Left colon (tissue), 2 donors: Measurements from ENCODE around the gene KIAA1755. TPM values are rescaled to one million over a fixed set of nuclear protein-coding genes. Genes with fewer than 3 reads are reported as not detected.
"Not testable (repeated sequence)": the region's sequence is repeated elsewhere in the genome, so short reads cannot be mapped to it uniquely, and the experiment has no call there.

Experiments
- ATAC-seq: fragments of 200-7000 bp; cut with Tn5 transposase; one replicate; pipeline ENCODE4 v1.9.1; 2020; ENCODE audit warnings: mild to moderate bottlenecking, moderate library complexity
- DNase-seq, 2 donors: peaks; one replicate each; pipeline ENCODE4 v3.0.0-alpha.2; 2020
- intact Hi-C, 2 donors: fragments of 100-400 bp; cut with DNase I in 1 of 2; cut with micrococcal nuclease in 1 of 2; formaldehyde crosslinking; loops; one replicate each; pipeline versions ENCODE4 v1.11.2 to v1.14.0; 2022; cut with DNase I, micrococcal nuclease
- total RNA-seq, 2 donors: library from RNA; stranded (reverse); fragmentation: NEBNext Ultra II Directional; extraction: Animal tissue kit (Norgen Biotek cat#: 25700); gene quantifications; one replicate each; pipeline ENCODE4 v1.2.1, GENCODE V29; 2021
- donor health status: DM: no; HTN: no; CAD: no.
- donor health status: DM: yes; HTN: yes; CAD: no.

KIAA1755 gene
- total RNA-seq, 2 donors from 2014 or later = 0.34 to 2.5 TPM

- no peak for DNase-seq
- intact Hi-C loops = no loop called here
- no peak for ATAC-seq
Measured at GRCh38 chr20:38270869-38271605, 10.5 kb upstream of the KIAA1755 start.

DNA sequence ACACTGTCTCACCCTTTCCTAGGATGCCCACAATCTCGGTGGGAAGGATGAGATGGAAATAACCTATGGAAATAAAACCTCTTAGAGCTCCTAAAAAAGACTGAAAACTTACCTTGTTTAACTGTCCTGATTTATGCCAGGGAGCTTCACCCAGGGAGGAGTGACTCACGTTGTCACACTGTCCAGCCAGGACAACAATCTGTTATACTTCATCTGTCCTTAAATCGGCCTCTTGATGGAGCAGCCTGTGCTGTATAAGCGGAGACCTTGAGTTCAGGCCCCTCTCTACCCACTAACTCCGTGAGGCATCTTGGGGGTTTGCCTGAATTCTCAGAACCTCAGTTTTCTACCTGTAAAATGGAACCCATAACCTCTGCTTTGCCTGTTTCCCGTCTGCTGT, 9.2 kb upstream of the KIAA1755 start:
- DNase-seq = no peak
- intact Hi-C loops = no loop called here
- no peak for ATAC-seq

DNA sequence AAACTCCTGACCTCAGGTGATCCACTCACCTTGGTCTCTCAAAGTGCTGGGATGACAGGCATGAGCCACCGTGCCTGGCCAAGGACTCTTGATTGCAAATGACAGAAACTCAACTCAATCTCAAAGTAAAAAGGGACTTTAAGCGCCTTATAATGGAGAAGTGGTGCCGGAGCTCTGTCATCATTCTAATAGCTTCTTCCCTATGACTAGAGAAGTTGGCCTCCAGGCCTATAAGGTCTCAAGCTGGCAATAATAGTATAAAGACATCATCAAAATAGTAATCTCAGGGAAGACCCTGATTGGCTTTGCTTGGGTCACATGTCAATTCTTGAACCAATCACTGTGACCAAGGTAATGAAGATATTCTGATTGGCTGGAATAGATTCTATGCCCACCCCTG, 8.5 kb upstream of the KIAA1755 start:
- DNase-seq (no peak), ATAC-seq (no peak)
- intact Hi-C loops = no loop called here

DNA sequence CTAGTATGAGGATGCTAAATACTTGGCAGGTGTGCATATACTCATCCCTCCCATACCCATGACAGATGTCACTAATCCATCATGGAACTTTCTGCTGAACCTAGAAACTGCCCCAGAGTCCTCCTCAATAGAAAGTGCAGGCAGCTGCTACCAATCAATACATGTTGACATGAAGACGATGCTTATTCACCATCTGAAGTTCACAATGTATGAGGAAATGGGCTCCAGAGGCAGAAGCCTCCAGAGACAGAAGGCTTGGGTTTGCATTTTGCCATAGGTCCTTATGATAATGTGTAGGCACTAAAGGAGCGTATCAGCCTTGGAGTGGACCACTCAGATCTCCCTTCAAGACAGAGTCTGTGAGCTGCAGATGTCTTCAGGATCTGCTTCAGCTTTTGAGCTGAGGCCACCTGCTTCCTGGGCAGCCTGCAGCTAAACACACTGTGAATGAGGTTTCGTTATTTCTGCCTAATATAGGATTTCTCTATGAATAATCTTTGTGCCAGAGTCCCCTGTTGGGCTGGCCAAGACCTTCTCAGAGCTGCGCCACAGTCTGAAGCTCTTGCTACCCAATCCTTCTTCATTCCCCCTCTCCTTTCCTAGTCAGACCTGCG, 7.5 kb upstream of the KIAA1755 start:
- no peak for DNase-seq
- no peak for ATAC-seq
- intact Hi-C loops = no loop called here

GRCh38 chr20:38267296-38267695, 6.8 kb upstream of the KIAA1755 start:
- ATAC-seq (no peak), DNase-seq (no peak)
- intact Hi-C loops = no loop called here

DNA sequence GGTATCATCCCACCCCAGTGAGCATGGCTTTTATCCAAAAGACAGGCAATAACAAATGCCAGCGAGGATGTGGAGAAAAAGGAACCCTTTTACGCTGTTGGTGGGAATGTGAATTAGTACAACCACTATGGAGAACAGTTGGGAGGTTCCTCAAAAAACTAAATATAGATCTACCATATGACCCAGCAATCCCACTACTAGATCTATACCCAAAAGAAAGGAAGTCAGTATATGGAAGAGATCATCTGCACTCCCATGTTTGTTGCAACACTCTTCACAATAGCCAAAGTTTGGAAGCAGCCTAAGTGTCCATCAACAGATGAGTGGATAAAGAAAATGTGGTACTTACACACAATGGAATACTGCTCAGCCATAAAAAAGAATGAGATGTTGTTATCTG, 5.9 kb upstream of the KIAA1755 start:
- DNase-seq (no peak), ATAC-seq (no peak)
- intact Hi-C loops = no loop called here

- intact Hi-C loops = no loop called here
- ATAC-seq (no peak), DNase-seq (no peak)
Measured at GRCh38 chr20:38262931-38263330, 2.4 kb upstream of the KIAA1755 start.

DNA sequence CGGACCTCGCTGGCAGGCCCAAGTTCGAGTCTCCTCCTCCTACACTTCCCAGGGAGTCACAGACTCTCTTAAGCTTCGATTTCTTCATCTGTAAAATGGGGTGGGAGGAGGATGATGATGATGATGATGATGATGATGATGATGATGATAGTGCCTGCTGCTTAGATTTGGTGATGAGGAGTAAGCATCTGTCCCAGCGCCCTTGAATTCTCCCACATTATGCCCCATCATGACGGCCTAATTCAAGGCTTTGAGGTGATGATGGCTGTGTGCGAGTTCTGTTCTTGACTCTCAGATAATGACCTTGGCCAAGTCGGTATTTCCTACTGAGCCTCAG, 487 bp upstream of the KIAA1755 start:
- ATAC-seq (no peak), DNase-seq (no peak)
- intact Hi-C loops = no loop called here

DNA sequence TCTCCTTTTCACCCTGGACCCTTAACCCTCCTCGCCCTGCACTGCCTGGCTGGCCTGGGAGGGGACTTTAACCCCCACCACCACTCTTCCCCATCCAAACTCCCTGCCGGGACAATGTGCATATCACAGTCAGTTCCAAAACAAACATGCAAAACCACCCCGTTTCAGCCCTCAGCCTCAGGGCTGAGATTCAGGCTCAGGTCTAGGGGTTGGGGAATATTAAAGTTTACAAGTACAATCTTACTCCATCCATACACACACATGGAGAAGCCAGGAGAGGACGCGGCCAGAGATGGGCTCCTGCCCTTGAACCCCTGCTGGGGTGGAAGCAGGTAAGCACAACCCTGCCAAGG, 534 bp downstream of the KIAA1755 start:
- no peak for ATAC-seq
- intact Hi-C loops = no loop called here
- DNase-seq = no peak

- ATAC-seq (no peak), DNase-seq (no peak)
- intact Hi-C loops = no loop called here
Measured at GRCh38 chr20:38258545-38259215, 1.9 kb downstream of the KIAA1755 start.

DNA sequence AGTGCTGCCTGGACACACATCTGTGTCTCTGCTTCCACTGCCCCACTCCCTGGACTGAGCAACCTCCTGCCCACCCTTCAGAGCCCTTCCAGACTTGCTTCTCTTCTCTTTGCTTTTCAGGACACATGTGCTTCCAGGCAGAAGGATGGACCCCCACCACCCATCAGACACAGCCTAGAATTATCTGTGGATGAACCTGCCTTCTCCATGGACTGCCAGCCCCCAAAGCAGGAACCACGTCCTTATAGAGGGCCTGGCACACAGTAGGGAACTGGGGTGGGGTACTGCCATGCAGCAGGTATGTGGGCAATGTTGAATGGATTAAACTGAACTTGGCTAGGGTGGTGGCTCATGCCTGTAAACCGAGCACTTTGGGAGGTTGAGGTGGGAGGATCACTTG, 3.6 kb downstream of the KIAA1755 start:
- intact Hi-C loops = no loop called here
- DNase-seq = no peak
- no peak for ATAC-seq

GRCh38 chr20:38256021-38256420, 4.5 kb downstream of the KIAA1755 start:
- ATAC-seq = no peak
- no peak for DNase-seq
- intact Hi-C loops = no loop called here

- intact Hi-C loops = no loop called here
- ATAC-seq (no peak), DNase-seq (no peak)
Measured at GRCh38 chr20:38255393-38255792, 5.1 kb downstream of the KIAA1755 start.

DNA sequence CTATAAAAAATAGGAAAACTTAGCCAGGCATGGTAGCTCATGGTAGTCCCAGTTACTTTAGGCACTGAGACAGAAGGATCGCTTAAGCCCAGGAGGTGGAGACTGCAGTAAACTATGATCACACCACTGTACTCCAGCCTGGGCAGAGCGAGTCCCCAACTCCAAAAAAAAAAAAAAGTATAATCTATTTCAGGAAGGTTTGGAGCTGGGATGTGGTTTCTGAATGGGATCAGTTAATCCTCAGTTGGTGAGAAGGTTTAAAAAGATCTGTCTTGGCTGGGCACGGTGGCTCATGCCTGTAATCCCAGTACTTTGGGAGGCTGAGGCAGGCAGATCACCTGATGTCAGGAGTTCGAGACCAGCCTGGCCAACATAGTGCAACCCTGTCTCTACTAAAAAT, 5.9 kb downstream of the KIAA1755 start:
- ATAC-seq, DNase-seq, intact Hi-C loops: not testable (repeated sequence)

DNA sequence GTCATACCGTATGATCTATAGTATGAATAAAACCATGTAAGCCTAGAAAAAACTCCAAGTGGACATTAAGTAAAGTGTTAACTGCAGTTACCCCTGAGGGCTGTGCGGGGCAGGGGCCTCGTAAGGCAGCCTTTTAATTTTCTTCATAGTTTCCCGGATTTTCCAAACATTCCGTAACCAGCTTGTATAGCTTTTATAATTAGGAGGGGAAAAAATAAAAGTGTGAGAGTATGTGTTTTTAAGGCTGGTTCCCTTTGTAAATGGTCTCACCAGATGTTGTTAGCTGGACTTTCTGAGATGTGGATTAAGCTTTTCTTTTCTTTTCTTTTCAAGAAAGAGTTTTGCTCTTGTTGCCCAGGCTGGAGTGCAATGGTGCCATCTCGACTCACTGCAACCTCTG, 7.0 kb downstream of the KIAA1755 start:
- no peak for ATAC-seq
- DNase-seq = no peak
- intact Hi-C loops = no loop called here

- DNase-seq = no peak
- ATAC-seq = no peak
- intact Hi-C loops = no loop called here
Measured at GRCh38 chr20:38252292-38253288, 7.9 kb downstream of the KIAA1755 start.

- not testable (repeated sequence) for ATAC-seq
Measured at GRCh38 chr20:38251441-38251840, 9.1 kb downstream of the KIAA1755 start.

GRCh38 chr20:38250609-38251008, 9.9 kb downstream of the KIAA1755 start:
- ATAC-seq (no peak), DNase-seq (no peak)
- intact Hi-C loops = no loop called here

More at GRCh38 chr20:38251441-38251840, 9.1 kb downstream of the KIAA1755 start:
- DNase-seq, intact Hi-C loops: not testable (repeated sequence)
